Activated CD4-positive, alpha-beta T cell treated with anti-CD3 and anti-CD28 coated beads, Interleukin-2, amount 50 U/mL, for 16 hours (primary cell): ENCODE data around the gene ULK2.
A peak's percentile ranks its signal among the peaks of the same experiment; 100 is the strongest.

Source experiments
- DNase-seq: peaks from one replicate; pipeline ENCODE4 v3.0.0-alpha.2; 2020

ULK2 gene

GRCh38 chr17:19724501-19725420 lies 143.0 kb downstream of the ULK2 start:
- peak; percentile 41 for DNase-seq

- no peak for DNase-seq
Measured at GRCh38 chr17:19723964-19724363, 143.8 kb downstream of the ULK2 start.
